GM18951 (cell line): Measurements from ENCODE around the gene SUSD1.
"Not testable (repeated sequence)": the region's sequence is repeated elsewhere in the genome, so short reads cannot be mapped to it uniquely, and the experiment has no call there.

Experiments
- POLR2A ChIP-seq: IDR thresholded peaks from 4 replicates; pipeline ENCODE4 v1.6.1; 2011; ENCODE audit warnings: mild to moderate bottlenecking; ENCODE audit not compliant: insufficient read length, insufficient read depth; ENCODE audit errors: extremely low read depth
- in situ Hi-C: fragments of 300-500 bp; cut with MboI; formaldehyde crosslinking; loops from one replicate; pipeline ENCODE4 v1.12.0; 2022; ENCODE audit warnings: low sequenced_read_pairs, mixed read lengths, inconsistent platforms; ENCODE audit not compliant: unreplicated experiment

SUSD1 gene

GRCh38 chr9:112174965-112175795, at the start of gene SUSD1:
TSS of gene SUSD1 (minus strand) at chr9:112175297. CDS start at chr9:112175235, 62 bp downstream.
- in situ Hi-C loops = no loop called here
- TF ChIP-seq POLR2A = peak; percentile 47

DNA sequence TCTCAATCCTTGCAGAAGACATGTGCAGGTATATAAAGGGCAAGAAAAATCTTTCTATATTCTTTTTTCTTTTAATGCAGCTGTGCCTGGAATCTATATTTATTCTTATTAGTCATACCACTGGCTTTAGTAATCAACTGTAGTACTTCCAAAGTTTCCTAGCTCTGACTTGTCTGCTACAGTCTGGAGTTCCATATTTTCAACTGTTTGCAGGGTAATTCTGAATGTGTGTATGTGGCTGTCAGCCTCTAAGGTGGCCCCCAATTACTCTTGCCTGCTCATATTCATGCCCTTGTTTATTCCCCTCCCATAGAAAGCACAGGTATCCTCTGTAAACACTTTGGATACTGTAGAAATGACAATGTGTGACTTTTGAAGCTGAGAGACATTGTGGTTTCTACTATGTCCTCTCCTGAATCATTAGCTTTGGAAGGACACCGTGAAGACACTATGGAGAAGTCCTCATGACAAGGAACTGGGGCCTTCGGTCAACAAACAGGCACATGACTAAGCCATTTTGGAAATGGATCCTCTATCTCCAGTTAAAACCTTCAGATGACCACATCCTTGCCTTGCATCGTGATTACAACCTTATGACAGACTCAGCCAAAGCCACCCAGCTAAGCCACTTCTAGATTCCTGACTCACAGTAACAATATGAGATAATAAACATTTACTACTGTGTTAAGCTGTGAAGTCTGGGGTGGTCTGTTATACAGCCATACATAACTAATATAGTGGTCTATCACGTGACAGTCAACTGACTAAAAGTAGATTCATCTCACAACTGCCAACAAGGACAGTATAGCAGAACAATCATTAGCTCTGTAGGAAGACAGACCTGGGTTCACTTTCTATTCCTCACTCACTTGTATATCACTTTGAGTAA, 49.5 kb upstream of the SUSD1 start:
- in situ Hi-C loops = no loop called here
- TF ChIP-seq POLR2A = no peak

DNA sequence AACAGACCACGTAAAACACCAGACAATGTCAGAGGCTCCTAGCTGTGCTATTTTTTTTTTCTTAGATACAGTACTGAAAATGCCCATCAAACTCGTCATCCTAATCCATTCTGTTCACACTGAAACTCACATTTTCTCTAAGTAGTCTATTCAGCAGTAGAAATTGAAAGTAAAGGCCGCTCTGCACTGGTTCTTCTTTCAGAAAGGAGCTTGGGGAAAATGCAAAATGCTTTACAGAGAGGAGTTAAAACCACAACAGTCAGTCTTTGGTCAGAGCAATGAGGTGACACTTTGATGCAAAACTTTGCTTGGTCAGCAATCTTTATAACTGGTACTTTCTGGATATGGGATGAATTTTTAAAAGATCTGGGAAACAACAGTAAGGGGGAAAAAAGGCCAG, 43.8 kb upstream of the SUSD1 start:
- in situ Hi-C loops = no loop called here
- no peak for TF ChIP-seq POLR2A

- in situ Hi-C loops = no loop called here
- no peak for TF ChIP-seq POLR2A
These were observed 37.8 kb upstream of the SUSD1 start for GRCh38 chr9:112212926-112213325.

DNA sequence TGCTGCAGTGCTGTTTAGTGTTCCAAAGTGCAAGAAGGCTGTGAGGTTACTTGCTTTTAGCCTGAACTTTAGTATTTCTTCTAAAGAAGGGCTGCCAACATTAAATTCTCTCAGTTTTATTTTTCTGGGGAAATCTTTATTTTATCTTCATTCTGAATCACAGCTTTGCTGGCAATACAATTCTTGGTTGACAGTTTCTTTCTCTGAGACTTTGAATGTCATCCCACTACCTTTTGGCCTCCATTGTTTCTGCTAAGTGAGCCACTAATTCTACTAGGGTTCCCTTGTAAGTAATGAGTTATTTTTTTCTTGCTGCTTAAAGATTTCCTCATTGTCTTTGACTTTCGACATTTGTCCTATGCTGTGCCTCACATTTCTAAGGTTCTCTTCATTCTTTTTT, 32.4 kb upstream of the SUSD1 start:
- no peak for TF ChIP-seq POLR2A
- in situ Hi-C loops = no loop called here

- TF ChIP-seq POLR2A = no peak
- in situ Hi-C loops = no loop called here
These were observed 28.4 kb upstream of the SUSD1 start for GRCh38 chr9:112203536-112203935.

GRCh38 chr9:112200711-112201110, 25.6 kb upstream of the SUSD1 start:
- no peak for TF ChIP-seq POLR2A
- in situ Hi-C loops = no loop called here

- in situ Hi-C loops = no loop called here
- no peak for TF ChIP-seq POLR2A
These were observed 23.5 kb upstream of the SUSD1 start for GRCh38 chr9:112198646-112199045.

GRCh38 chr9:112194969-112195431, 19.9 kb upstream of the SUSD1 start:
- in situ Hi-C loops = no loop called here
- no peak for TF ChIP-seq POLR2A

DNA sequence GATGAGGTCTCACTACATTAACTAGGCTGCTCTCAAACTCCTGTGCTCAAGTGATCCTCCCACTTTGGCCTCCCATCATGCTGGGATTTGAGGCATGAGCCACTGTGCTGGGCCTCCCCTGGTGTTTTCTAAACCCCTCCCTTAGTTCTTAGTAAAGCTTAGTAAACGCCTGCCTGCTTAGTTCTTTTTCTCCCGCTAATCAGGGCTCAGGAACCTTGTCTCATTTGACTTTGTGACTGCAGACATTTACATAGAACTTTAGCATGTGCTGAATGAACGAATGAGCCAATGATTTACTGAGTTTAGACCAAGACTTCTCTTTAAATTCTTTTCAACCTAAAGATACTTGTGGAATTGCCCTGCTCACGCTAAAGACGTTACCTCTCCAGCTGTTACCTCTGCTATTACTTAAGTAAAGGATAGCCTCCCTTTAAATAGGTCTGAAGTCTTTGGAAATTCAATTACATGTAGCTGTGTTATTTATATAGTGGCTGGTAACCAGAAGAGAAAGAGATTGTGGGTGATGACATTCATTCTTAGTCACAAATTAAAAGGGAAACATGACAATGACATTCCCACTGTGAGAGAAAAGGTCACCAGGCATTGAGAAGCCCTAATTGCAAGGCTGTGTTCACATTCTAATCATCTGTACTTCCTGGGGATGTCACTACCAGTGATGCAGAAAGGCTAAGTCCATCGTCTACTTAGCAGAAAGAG, 18.6 kb upstream of the SUSD1 start:
- in situ Hi-C loops = no loop called here
- no peak for TF ChIP-seq POLR2A

GRCh38 chr9:112190320-112190719, 15.2 kb upstream of the SUSD1 start:
- in situ Hi-C loops = not testable (repeated sequence)

GRCh38 chr9:112188884-112189283, 13.8 kb upstream of the SUSD1 start:
- in situ Hi-C loops = no loop called here
- TF ChIP-seq POLR2A = no peak

- TF ChIP-seq POLR2A = no peak
- in situ Hi-C loops = no loop called here
These were observed 12.3 kb upstream of the SUSD1 start for GRCh38 chr9:112187404-112187803.
